GM12878 (cell line): ENCODE results near the gene C1QL1.

Experiments used
- BACH1 ChIP-seq: fragments of 450-650 bp; IDR thresholded peaks from 2 replicates; pipeline ENCODE4 v1.6.1; 2017; ENCODE audit warnings: mild to moderate bottlenecking, borderline replicate concordance
- CHD4 ChIP-seq: fragments of 200-600 bp; sonication (generic); IDR thresholded peaks from 2 replicates; pipeline ENCODE4 v1.6.1; 2016; ENCODE audit warnings: mild to moderate bottlenecking
- CTCF ChIP-seq, 3 experiments: IDR thresholded peaks in 2 of 3; conservative IDR thresholded peaks in 1 of 3; 2 replicates each; pipeline ENCODE4 v1.5.1; 2011; ENCODE audit warnings: low read depth in 3 of 3, low read length in 3 of 3, mild to moderate bottlenecking in 3 of 3, control low read depth in 2 of 3, moderate library complexity in 2 of 3, inconsistent platforms in 1 of 3, mixed read lengths in 1 of 3; ENCODE audit not compliant: control insufficient read depth in 2 of 3, insufficient read depth in 1 of 3; ENCODE audit errors: extremely low read depth in 1 of 3
- NFXL1 ChIP-seq: fragments of 450-650 bp; IDR thresholded peaks from 2 replicates; pipeline ENCODE4 v1.6.1; 2017; ENCODE audit warnings: antibody characterized with exemption, mild to moderate bottlenecking, borderline replicate concordance
- POLR2AphosphoS2 ChIP-seq: IDR thresholded peaks from 2 replicates; pipeline ENCODE4 v1.6.1; 2011; ENCODE audit warnings: low read depth, mild to moderate bottlenecking, low read length, improper control_type of control experiment, moderate library complexity
- SIN3A ChIP-seq: IDR thresholded peaks from 2 replicates; pipeline ENCODE4 v1.6.1; 2012; ENCODE audit warnings: low read depth, low read length, improper control_type of control experiment
- SREBF2 ChIP-seq: IDR thresholded peaks from 2 replicates; pipeline ENCODE4 v1.6.1; 2012; ENCODE audit warnings: mild to moderate bottlenecking, low read length

DNA sequence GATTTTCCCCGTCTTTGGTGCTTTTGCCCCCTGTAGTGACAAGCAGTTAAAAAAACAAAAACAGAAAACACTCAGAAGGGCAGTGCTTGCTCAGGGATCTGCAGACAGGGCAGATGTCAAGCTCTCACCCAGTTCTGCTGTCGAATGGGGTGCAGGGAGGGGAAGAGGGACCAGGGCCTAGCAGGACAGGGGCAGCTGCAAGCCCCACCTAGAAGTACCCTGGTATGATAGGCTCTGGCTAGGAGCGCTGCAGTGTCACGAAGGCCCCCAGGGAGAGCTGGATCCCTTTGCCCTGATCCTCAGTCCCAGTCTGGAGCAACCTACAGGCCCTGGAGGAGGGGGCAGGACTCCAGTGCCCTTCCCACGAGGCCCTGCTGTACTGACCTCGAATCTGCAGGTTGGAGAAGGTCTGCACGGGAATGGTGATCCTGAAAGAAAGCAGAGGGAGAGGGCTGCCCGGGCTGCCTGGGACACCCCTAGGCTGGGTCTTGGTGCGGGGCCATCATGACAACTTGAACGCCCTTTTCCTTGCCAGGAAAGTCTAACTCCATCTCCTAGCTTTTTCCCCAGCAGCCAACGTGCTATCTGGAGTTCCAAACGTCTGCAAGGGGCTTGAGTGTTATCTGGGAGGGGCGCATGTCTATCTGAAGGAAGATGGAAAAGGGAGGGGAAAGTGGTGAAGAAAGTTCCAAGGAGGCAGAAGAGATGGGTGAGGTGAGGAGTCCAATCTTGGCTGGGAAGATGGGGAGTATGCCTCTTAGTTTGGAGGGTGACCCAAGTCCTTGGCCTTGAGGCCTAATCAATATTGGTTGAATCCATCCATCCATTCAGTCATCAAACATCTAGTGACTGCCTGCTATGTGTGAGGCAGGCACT is 57.6 kb downstream of the C1QL1 start:
- no peak for TF ChIP-seq BACH1
- no peak for TF ChIP-seq NFXL1
- no peak for TF ChIP-seq SIN3A
- TF ChIP-seq CTCF (IDR thresholded peaks at IDR 0.05 in 2 of 3, conservative IDR thresholded peaks at IDR 0.05 in 1 of 3; ENCODE audit: control insufficient read depth in 2 of 3, extremely low read depth in 1 of 3, insufficient read depth in 1 of 3, low read depth in 3 of 3, low read length in 3 of 3): no peak
- no peak for TF ChIP-seq CHD4
- TF ChIP-seq SREBF2: no peak
- no peak for TF ChIP-seq POLR2AphosphoS2
